ENCODE measurements around the gene CEP83. TPM values are rescaled to one million over a fixed set of nuclear protein-coding genes. Genes with fewer than 3 reads are reported as not detected.

The CEP83 gene
- total RNA-seq, 1 experiment from 2014 or later, result 19.2 TPM

- Histone ChIP-seq H3K9me3 (ENCODE audit: control insufficient read depth in 1 of 2, insufficient read depth in 1 of 2, low read depth in 1 of 2, low read length in 2 of 2) (no peaks in the 10 kb centered on the region), H3K27ac (ENCODE audit: low read depth, low read length) (no peak overlapping the region), H3K79me2 (ENCODE audit: insufficient read depth, low read length) (peaks cover 95% of the 10 kb centered on the region), H3K4me1 (ENCODE audit: control insufficient read depth in 1 of 2, insufficient read depth in 2 of 2, low read length in 2 of 2) (peaks cover 0 to 7% of the 10 kb centered on the region in 2 experiments; a peak in 2 of 4 replicates), H2AFZ (ENCODE audit: low read depth, low read length, poor library complexity, severe bottlenecking) (no peak overlapping the region), H3K9me2 (ENCODE audit: insufficient read depth) (no peaks in the 10 kb centered on the region), H3K4me2 (ENCODE audit: low read length) (peak overlapping the region; percentile 21; the same call in 1 of the 2 replicates), H3K9ac (ENCODE audit: low read length) (no peak overlapping the region), H3K36me3 (ENCODE audit: control insufficient read depth in 1 of 2, insufficient read depth in 2 of 2, low read length in 2 of 2) (no peaks in the 10 kb centered on the region), H3K4me3 (replicated peaks in 1 of 2; ENCODE audit: low read depth in 1 of 2, low read length in 2 of 2) (no peak overlapping the region), H3K27me3 (ENCODE audit: insufficient read depth, low read length) (no peaks in the 10 kb centered on the region), H4K20me1 (ENCODE audit: insufficient read depth) (no peaks in the 10 kb centered on the region)
- no peak for ATAC-seq
- RAD21 ChIA-PET (ENCODE audit: low non-redundant PET in 1 of 2, low total read pairs in 2 of 2, uncharacterized antibody in 2 of 2, unreplicated experiment in 2 of 2), result no interaction called here
- TF ChIP-seq EGR1 (IDR thresholded peaks at IDR 0.05; ENCODE audit: low read depth), result no peak
- no peak for TF ChIP-seq ZBTB33 (IDR thresholded peaks at IDR 0.05; ENCODE audit: extremely low read depth, insufficient replicate concordance, low read length)
- no peak for TF ChIP-seq JUND (IDR thresholded peaks at IDR 0.05)
- TF ChIP-seq POLR2AphosphoS5 (IDR thresholded peaks at IDR 0.05; ENCODE audit: low read depth, low read length), result no peak
- TF ChIP-seq SP1 (IDR thresholded peaks at IDR 0.05; ENCODE audit: low read depth), result no peak
- TF ChIP-seq ZFX (IDR thresholded peaks at IDR 0.05), result no peak
- TF ChIP-seq CTCF (IDR thresholded peaks at IDR 0.05 in 2 of 3, conservative IDR thresholded peaks at IDR 0.05 in 1 of 3; ENCODE audit: borderline replicate concordance in 1 of 3, insufficient read depth in 1 of 3, low read depth in 2 of 3, low read length in 2 of 3), result no peak
- CTCF ChIA-PET, result no interaction called here
- POLR2A ChIA-PET, result no interaction called here
- intact Hi-C loops (cut with micrococcal nuclease), result no loop called here
- BruUV-seq (replicated peaks), result no TSS peak
- no peak for DNase-seq (ENCODE audit: low read depth, low spot score)
These were observed 14.0 kb downstream of the CEP83 start for GRCh38 chr12:94445662-94446061.

Data from HCT116 (cell line).